DOHH2 (cell line): ENCODE data around the gene DYNLL2.

Experiments
- H3F3A ChIP-seq: fragments of 200-600 bp; sonication (generic), shearing (Covaris generic); 2 replicates; pipeline ENCODE4 v1.6.0; 2016; ENCODE audit warnings: antibody characterized with exemption, mild to moderate bottlenecking; ENCODE audit not compliant: control insufficient read depth, insufficient read depth
- H3K27ac ChIP-seq: fragments of 200-600 bp; sonication (generic); 2 replicates; pipeline ENCODE4 v1.5.1; 2014; ENCODE audit warnings: low read depth, mild to moderate bottlenecking, low read length, moderate library complexity
- H3K27me3 ChIP-seq: fragments of 200-600 bp; sonication (generic); 2 replicates; pipeline ENCODE4 v1.6.1; 2014; ENCODE audit warnings: mild to moderate bottlenecking, low read length, mixed read lengths; ENCODE audit not compliant: control insufficient read depth
- H3K36me3 ChIP-seq: fragments of 200-600 bp; sonication (generic); 2 replicates; pipeline ENCODE4 v1.6.1; 2014; ENCODE audit warnings: mild to moderate bottlenecking, low read length, moderate library complexity, mixed read lengths; ENCODE audit not compliant: control insufficient read depth
- H3K4me1 ChIP-seq: fragments of 200-600 bp; sonication (generic); 2 replicates; pipeline ENCODE4 v1.6.1; 2014; ENCODE audit warnings: mild to moderate bottlenecking, low read length, mixed read lengths; ENCODE audit not compliant: control insufficient read depth
- H3K4me2 ChIP-seq: fragments of 200-600 bp; sonication (generic); 2 replicates; pipeline ENCODE4 v1.6.0; 2014; ENCODE audit warnings: mild to moderate bottlenecking, low read length, moderate library complexity
- H3K4me3 ChIP-seq: fragments of 200-600 bp; sonication (generic); 2 replicates; pipeline ENCODE4 v1.5.1; 2014; ENCODE audit warnings: mild to moderate bottlenecking, low read length, mixed read lengths
- H3K79me2 ChIP-seq: fragments of 200-600 bp; sonication (generic); 2 replicates; pipeline ENCODE4 v1.6.1; 2014; ENCODE audit warnings: mild to moderate bottlenecking, low read length, mixed read lengths; ENCODE audit not compliant: control insufficient read depth
- H3K9me2 ChIP-seq: fragments of 200-600 bp; sonication (generic); replicated peaks from 2 replicates; pipeline ENCODE4 v1.6.1; 2014; ENCODE audit warnings: mild to moderate bottlenecking, low read length, mixed read lengths; ENCODE audit not compliant: control insufficient read depth
- H3K9me3 ChIP-seq: fragments of 200-600 bp; sonication (generic); 2 replicates; pipeline ENCODE4 v1.6.1; 2014; ENCODE audit warnings: antibody characterized with exemption, low read length, mixed read lengths; ENCODE audit not compliant: control insufficient read depth, insufficient read depth
- H4K20me1 ChIP-seq: fragments of 200-600 bp; sonication (generic); 2 replicates; pipeline ENCODE4 v1.6.0; 2014; ENCODE audit warnings: low read depth, mild to moderate bottlenecking, antibody characterized with exemption, low read length, moderate library complexity; ENCODE audit not compliant: control insufficient read depth, insufficient read depth
- EZH2phosphoT487 ChIP-seq: fragments of 200-600 bp; sonication (generic); IDR thresholded peaks from 2 replicates; pipeline ENCODE4 v1.6.1; 2017; ENCODE audit warnings: borderline replicate concordance, mild to moderate bottlenecking, antibody characterized with exemption, low read length, moderate library complexity, mixed read lengths
- TF ChIP-seq, protein P1 (sequence below): fragments of 200-600 bp; sonication (generic); IDR thresholded peaks from one replicate; pipeline ENCODE4 v1.5.1; 2014; ENCODE audit warnings: antibody characterized with exemption, mild to moderate bottlenecking, low read depth, low read length; ENCODE audit not compliant: poor library complexity, severe bottlenecking

The DYNLL2 gene

DNA sequence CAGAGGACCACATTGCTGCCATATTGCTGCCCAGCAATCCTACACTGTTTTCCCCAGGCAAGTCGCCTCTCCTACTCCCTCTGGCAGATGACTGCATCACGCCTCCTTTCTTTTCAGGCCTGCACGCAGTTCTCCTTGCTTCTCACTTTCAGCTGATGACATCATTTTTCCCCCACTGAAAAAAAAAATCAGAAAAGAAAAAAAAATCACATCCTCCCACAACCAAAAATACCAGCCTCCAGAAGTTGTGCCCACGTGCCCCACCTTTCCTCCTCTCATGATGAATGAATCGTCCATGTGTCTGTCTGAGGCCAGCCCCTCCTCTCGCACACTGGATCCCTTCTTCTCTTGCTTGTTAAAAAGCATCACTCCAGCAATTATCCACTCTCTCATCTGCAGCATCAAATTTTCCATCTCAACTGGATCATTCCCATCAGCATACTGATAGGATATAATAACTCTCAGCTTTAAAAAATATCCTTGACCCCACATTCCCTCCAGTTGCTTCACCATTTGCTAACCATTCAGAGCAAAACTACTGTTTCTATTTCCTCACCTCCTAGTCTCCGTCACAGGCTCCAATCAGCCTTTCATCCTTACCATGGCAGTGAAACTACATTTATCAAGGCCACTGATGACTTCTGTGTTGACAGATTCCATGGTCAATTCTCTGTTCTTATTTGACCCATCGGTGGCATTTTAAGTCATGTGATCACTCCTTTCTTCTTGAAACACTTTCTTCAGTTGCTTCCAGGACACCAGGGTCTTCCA is 30.1 kb upstream of the DYNLL2 start:
- no peak overlapping the region for H3K4me2 ChIP-seq
- peaks cover 58% of the 10 kb centered on the region for H3K27me3 ChIP-seq
- no peaks in the 10 kb centered on the region for H4K20me1 ChIP-seq
- no peaks in the 10 kb centered on the region for H3K79me2 ChIP-seq
- no peaks in the 10 kb centered on the region for H3K9me3 ChIP-seq
- H3F3A ChIP-seq, result no peaks in the 10 kb centered on the region
- no peaks in the 10 kb centered on the region for H3K9me2 ChIP-seq
- H3K27ac ChIP-seq, result no peak overlapping the region
- no peaks in the 10 kb centered on the region for H3K4me1 ChIP-seq
- H3K4me3 ChIP-seq, result no peak overlapping the region
- H3K36me3 ChIP-seq, result no peaks in the 10 kb centered on the region
- TF ChIP-seq, protein P1, sequence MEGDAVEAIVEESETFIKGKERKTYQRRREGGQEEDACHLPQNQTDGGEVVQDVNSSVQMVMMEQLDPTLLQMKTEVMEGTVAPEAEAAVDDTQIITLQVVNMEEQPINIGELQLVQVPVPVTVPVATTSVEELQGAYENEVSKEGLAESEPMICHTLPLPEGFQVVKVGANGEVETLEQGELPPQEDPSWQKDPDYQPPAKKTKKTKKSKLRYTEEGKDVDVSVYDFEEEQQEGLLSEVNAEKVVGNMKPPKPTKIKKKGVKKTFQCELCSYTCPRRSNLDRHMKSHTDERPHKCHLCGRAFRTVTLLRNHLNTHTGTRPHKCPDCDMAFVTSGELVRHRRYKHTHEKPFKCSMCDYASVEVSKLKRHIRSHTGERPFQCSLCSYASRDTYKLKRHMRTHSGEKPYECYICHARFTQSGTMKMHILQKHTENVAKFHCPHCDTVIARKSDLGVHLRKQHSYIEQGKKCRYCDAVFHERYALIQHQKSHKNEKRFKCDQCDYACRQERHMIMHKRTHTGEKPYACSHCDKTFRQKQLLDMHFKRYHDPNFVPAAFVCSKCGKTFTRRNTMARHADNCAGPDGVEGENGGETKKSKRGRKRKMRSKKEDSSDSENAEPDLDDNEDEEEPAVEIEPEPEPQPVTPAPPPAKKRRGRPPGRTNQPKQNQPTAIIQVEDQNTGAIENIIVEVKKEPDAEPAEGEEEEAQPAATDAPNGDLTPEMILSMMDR, result no peak
- TF ChIP-seq EZH2phosphoT487, result no peak

DNA sequence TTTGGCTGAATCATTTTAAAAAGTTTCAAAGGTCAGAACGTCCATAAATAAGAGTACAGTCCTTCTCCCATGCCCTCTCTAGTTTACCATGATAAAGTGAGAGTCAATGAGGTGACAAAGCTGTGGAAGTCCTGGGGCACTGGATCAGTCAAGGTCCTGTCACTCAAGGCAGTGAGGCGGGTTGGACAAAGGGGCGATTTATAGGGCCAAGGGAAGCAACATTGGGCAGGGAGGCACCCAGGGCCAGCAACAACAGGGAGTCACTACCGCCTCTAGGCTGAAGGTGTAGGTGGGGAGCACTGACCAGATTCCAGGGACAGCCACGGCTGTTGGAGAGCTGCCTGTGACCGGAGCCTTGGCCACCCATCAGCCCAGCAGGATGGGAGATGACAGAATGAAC is 28.6 kb upstream of the DYNLL2 start:
- TF ChIP-seq, protein P1, result no peak
- TF ChIP-seq EZH2phosphoT487, result no peak
- no peaks in the 10 kb centered on the region for H3F3A ChIP-seq
- H3K4me3 ChIP-seq, result no peak overlapping the region

DNA sequence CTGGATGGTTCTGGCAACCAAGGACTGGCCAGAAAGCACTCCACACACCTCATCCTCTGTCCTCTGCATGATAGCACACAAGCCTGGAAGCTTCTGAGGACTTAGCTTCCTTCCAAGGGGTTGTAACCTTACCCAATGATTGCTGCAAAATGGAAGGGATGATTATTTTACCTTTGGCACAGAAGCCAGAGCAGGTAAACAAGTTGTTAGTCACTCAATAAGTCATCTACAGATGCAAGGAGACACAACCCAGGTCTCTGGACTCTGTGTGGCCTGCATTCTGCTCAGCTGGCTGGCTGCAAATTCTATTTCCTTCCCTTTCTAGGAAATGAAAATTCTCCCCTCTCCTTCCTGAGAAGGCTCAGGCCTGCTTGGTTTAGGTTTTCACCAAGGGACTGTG is 26.7 kb upstream of the DYNLL2 start:
- H3K27ac ChIP-seq, result no peak overlapping the region
- H3F3A ChIP-seq, result no peaks in the 10 kb centered on the region
- H3K4me1 ChIP-seq, result no peaks in the 10 kb centered on the region
- no peaks in the 10 kb centered on the region for H3K9me3 ChIP-seq
- no peaks in the 10 kb centered on the region for H4K20me1 ChIP-seq
- no peak overlapping the region for H3K4me2 ChIP-seq
- no peak for TF ChIP-seq EZH2phosphoT487
- TF ChIP-seq, protein P1, result no peak
- H3K27me3 ChIP-seq, result peaks cover 65% of the 10 kb centered on the region
- H3K9me2 ChIP-seq, result no peaks in the 10 kb centered on the region
- no peaks in the 10 kb centered on the region for H3K36me3 ChIP-seq
- H3K79me2 ChIP-seq, result no peaks in the 10 kb centered on the region
- H3K4me3 ChIP-seq, result no peak overlapping the region

More for the DNA sequence above, 28.6 kb upstream of the DYNLL2 start:
- Histone ChIP-seq H3K27ac (no peak overlapping the region), H3K27me3 (peaks cover 71% of the 10 kb centered on the region), H3K9me3 (no peaks in the 10 kb centered on the region), H3K4me2 (no peak overlapping the region), H3K9me2 (no peaks in the 10 kb centered on the region), H4K20me1 (no peaks in the 10 kb centered on the region), H3K79me2 (no peaks in the 10 kb centered on the region), H3K36me3 (no peaks in the 10 kb centered on the region), H3K4me1 (no peaks in the 10 kb centered on the region)
